Testis (tissue), 3 donors: ENCODE measurements around the gene BABAM2. TPM values are rescaled to one million over a fixed set of nuclear protein-coding genes. Genes with fewer than 3 reads are reported as not detected.

Source experiments
- DNase-seq: peaks from one replicate; pipeline ENCODE4 v3.0.0-alpha.2; 2019
- H3K27ac ChIP-seq, 2 donors: fragments of 200-600 bp; sonication (generic); one replicate each; pipeline ENCODE4 v1.5.1; 2019
- H3K27me3 ChIP-seq: fragments of 200-600 bp; sonication (generic); one replicate; pipeline ENCODE4 v1.5.1; 2019
- H3K36me3 ChIP-seq: fragments of 200-600 bp; sonication (generic); one replicate; pipeline ENCODE4 v1.5.1; 2017; ENCODE audit warnings: low read depth; ENCODE audit errors: missing control alignments
- H3K4me1 ChIP-seq: fragments of 200-600 bp; sonication (generic); one replicate; pipeline ENCODE4 v1.5.1; 2019
- H3K4me3 ChIP-seq, 2 donors: fragments of 200-600 bp; sonication (generic); one replicate each; pipeline ENCODE4 v1.5.1; 2017 to 2019
- H3K9me3 ChIP-seq: fragments of 200-600 bp; sonication (generic); one replicate; pipeline ENCODE4 v1.5.1; 2017
- CTCF ChIP-seq, 3 experiments: fragments of 450-650 bp in 2 of 3; fragments of 200-600 bp in 1 of 3; sonication (generic) in 1 of 3; IDR thresholded peaks; one replicate each; pipeline ENCODE4 v1.5.1; 2016 to 2019; ENCODE audit warnings: antibody characterized with exemption in 3 of 3, mild to moderate bottlenecking in 2 of 3, moderate library complexity in 1 of 3
- POLR2A ChIP-seq: fragments of 450-650 bp; IDR thresholded peaks from one replicate; pipeline ENCODE4 v1.6.1; 2017; ENCODE audit warnings: antibody characterized with exemption, mild to moderate bottlenecking, moderate library complexity
- WGBS, 2 donors: methylation state at CpG; one replicate each; pipeline ENCODE4 v1.1.5; 2018; 5-methylcytosine and 5-hydroxymethylcytosine counted together
- intact Hi-C: fragments of 100-400 bp; cut with DNase I; formaldehyde crosslinking; loops from one replicate; pipeline ENCODE4 v1.15.1; 2023; ENCODE audit warnings: low total_unique reads
- polyA plus RNA-seq: library from polyadenylated mRNA; stranded (reverse); fragments of 350-450 nt; fragmentation: Illumina TruSeq; extraction: RNeasy Lipid Tissue Mini Kit (QIAGEN cat#74804); gene quantifications from one replicate; pipeline ENCODE4 v1.2.3, GENCODE V29; 2014; ENCODE audit warnings: low read depth, low replicate concordance; ENCODE audit not compliant: insufficient read depth
- total RNA-seq, 2 donors: library from RNA; depleted of rRNA; stranded (reverse); fragments of >200 nt; gene quantifications; one replicate each; pipeline ENCODE4 v1.2.3, GENCODE V29; 2016

The BABAM2 gene
- total and polyA plus RNA-seq, 3 donors from 2014 or later, result 49.2 to 70.6 (median 59.1) TPM

GRCh38 chr2:28053597-28053996 is 163.1 kb downstream of the BABAM2 start:
- no peak for DNase-seq
- 77 to 83% methylated on average over 2 of the region's 2 CpGs for WGBS, 2 donors
- intact Hi-C loops, result no loop called here
- no peak overlapping the region for H3K27ac ChIP-seq
- no peaks in the 10 kb centered on the region for H3K36me3 ChIP-seq
- TF ChIP-seq CTCF (IDR thresholded peaks at IDR 0.05) (no peak), POLR2A (no peak)
- no peaks in the 10 kb centered on the region for H3K9me3 ChIP-seq
- no peaks in the 10 kb centered on the region for H3K27me3 ChIP-seq
- no peak overlapping the region for H3K4me3 ChIP-seq
- H3K4me1 ChIP-seq, result no peaks in the 10 kb centered on the region

GRCh38 chr2:28054916-28055315 is 164.4 kb downstream of the BABAM2 start:
- 71 to 92% methylated on average over 1 of the region's 1 CpG for WGBS, 2 donors
- no peak overlapping the region for H3K27ac ChIP-seq
- no peak overlapping the region for H3K4me3 ChIP-seq
- intact Hi-C loops, result no loop called here
- no peaks in the 10 kb centered on the region for H3K36me3 ChIP-seq
- TF ChIP-seq POLR2A, result no peak
- no peak for TF ChIP-seq CTCF (IDR thresholded peaks at IDR 0.05)
- H3K9me3 ChIP-seq, result no peaks in the 10 kb centered on the region
- no peak for DNase-seq
- H3K27me3 ChIP-seq, result no peaks in the 10 kb centered on the region
- no peaks in the 10 kb centered on the region for H3K4me1 ChIP-seq

- no peaks in the 10 kb centered on the region for H3K9me3 ChIP-seq
- DNase-seq, result no peak
- no peak overlapping the region for H3K4me3 ChIP-seq
- no peak overlapping the region for H3K27ac ChIP-seq
- H3K27me3 ChIP-seq, result no peaks in the 10 kb centered on the region
- no peaks in the 10 kb centered on the region for H3K4me1 ChIP-seq
- no peaks in the 10 kb centered on the region for H3K36me3 ChIP-seq
- TF ChIP-seq POLR2A (no peak), CTCF (IDR thresholded peaks at IDR 0.05) (no peak)
- intact Hi-C loops, result no loop called here
Measured at GRCh38 chr2:28055325-28055970, 164.9 kb downstream of the BABAM2 start.

- intact Hi-C loops, result no loop called here
- TF ChIP-seq CTCF (IDR thresholded peaks at IDR 0.05) (no peak), POLR2A (no peak)
- DNase-seq, result no peak
- Histone ChIP-seq H3K27ac (no peak overlapping the region), H3K9me3 (no peaks in the 10 kb centered on the region), H3K27me3 (no peaks in the 10 kb centered on the region), H3K4me1 (no peaks in the 10 kb centered on the region), H3K4me3 (no peak overlapping the region), H3K36me3 (no peaks in the 10 kb centered on the region)
- 94 to 95% methylated on average over 5 of the region's 5 CpGs for WGBS, 2 donors
Measured at GRCh38 chr2:28058791-28059190, 168.3 kb downstream of the BABAM2 start.

- intact Hi-C loops, result no loop called here
Measured at GRCh38 chr2:28062867-28063266, 172.3 kb downstream of the BABAM2 start.

More at GRCh38 chr2:28062867-28063266, 172.3 kb downstream of the BABAM2 start:
- H3K27me3 ChIP-seq, result no peaks in the 10 kb centered on the region
- no peaks in the 10 kb centered on the region for H3K4me1 ChIP-seq
- H3K27ac ChIP-seq, result no peak overlapping the region
- no peaks in the 10 kb centered on the region for H3K36me3 ChIP-seq
- TF ChIP-seq CTCF (IDR thresholded peaks at IDR 0.05) (no peak), POLR2A (no peak)
- H3K9me3 ChIP-seq, result no peaks in the 10 kb centered on the region
- WGBS, 2 donors, result 82 to 89% methylated on average over 2 of the region's 2 CpGs
- no peak for DNase-seq
- H3K4me3 ChIP-seq, result no peak overlapping the region
